Neural progenitor cell (in vitro differentiated cells): ENCODE data around the gene HDAC11. TPM values are rescaled to one million over a fixed set of nuclear protein-coding genes. Genes with fewer than 3 reads are reported as not detected.

ENCODE experiments used
- DNase-seq: peaks from one replicate; pipeline ENCODE4 v3.0.0-alpha.2; 2016; ENCODE audit warnings: low spot score
- H2AFZ ChIP-seq: fragments of 200-600 bp; sonication (generic); replicated peaks from 2 replicates; pipeline ENCODE4 v1.6.1; 2016; ENCODE audit warnings: antibody characterized with exemption
- H3F3A ChIP-seq: fragments of 200-600 bp; sonication (generic); 2 replicates; pipeline ENCODE4 v1.6.1; 2016; ENCODE audit warnings: antibody characterized with exemption, low read depth
- H3K27ac ChIP-seq: fragments of 200-600 bp; sonication (generic); 2 replicates; pipeline ENCODE4 v1.5.1; 2016; ENCODE audit warnings: mild to moderate bottlenecking
- H3K27me3 ChIP-seq: fragments of 200-600 bp; sonication (generic); 2 replicates; pipeline ENCODE4 v1.6.1; 2016; ENCODE audit warnings: mild to moderate bottlenecking, moderate library complexity
- H3K36me3 ChIP-seq: fragments of 200-600 bp; sonication (generic); 2 replicates; pipeline ENCODE4 v1.5.1; 2016
- H3K4me1 ChIP-seq: fragments of 200-600 bp; sonication (generic); 2 replicates; pipeline ENCODE4 v1.6.1; 2016; ENCODE audit warnings: mixed run types
- H3K4me2 ChIP-seq: fragments of 200-600 bp; sonication (generic); 2 replicates; pipeline ENCODE4 v1.6.1; 2016
- H3K4me3 ChIP-seq: fragments of 200-600 bp; sonication (generic); 2 replicates; pipeline ENCODE4 v1.5.1; 2016
- H3K79me2 ChIP-seq: fragments of 200-600 bp; sonication (generic); 2 replicates; pipeline ENCODE4 v1.6.1; 2016; ENCODE audit warnings: low read depth
- H3K9ac ChIP-seq: fragments of 200-600 bp; sonication (generic); 2 replicates; pipeline ENCODE4 v1.6.1; 2016
- H3K9me3 ChIP-seq: fragments of 200-600 bp; sonication (generic); 2 replicates; pipeline ENCODE4 v1.5.1; 2016; ENCODE audit warnings: low read depth
- H4K20me1 ChIP-seq: fragments of 200-600 bp; sonication (generic); 2 replicates; pipeline ENCODE4 v1.6.1; 2016; ENCODE audit warnings: low read depth
- H3K27ac Mint-ChIP-seq: 3 replicates; pipeline ENCODE4 v1.8.0; 2021; ENCODE audit warnings: mixed read lengths
- H3K27me3 Mint-ChIP-seq: 2 replicates; pipeline ENCODE4 v1.8.0; 2022; ENCODE audit warnings: low read depth, mild to moderate bottlenecking, inconsistent platforms, moderate library complexity, mixed read lengths; ENCODE audit not compliant: insufficient read depth
- H3K36me3 Mint-ChIP-seq: 3 replicates; pipeline ENCODE4 v1.8.0; 2021; ENCODE audit warnings: mixed read lengths
- H3K4me1 Mint-ChIP-seq: 3 replicates; pipeline ENCODE4 v1.8.0; 2021; ENCODE audit warnings: mixed read lengths
- H3K4me3 Mint-ChIP-seq: 3 replicates; pipeline ENCODE4 v1.8.0; 2021; ENCODE audit warnings: mild to moderate bottlenecking, moderate library complexity, mixed read lengths
- H3K9me3 Mint-ChIP-seq: 3 replicates; pipeline ENCODE4 v1.8.0; 2020; ENCODE audit warnings: mixed read lengths
- EZH2 ChIP-seq: fragments of 200-600 bp; sonication (generic); IDR thresholded peaks from 2 replicates; pipeline ENCODE4 v1.6.1; 2017; ENCODE audit warnings: antibody characterized with exemption, mild to moderate bottlenecking, moderate library complexity
- EZH2phosphoT487 ChIP-seq: fragments of 200-600 bp; sonication (generic); IDR thresholded peaks from 2 replicates; pipeline ENCODE4 v1.6.1; 2017; ENCODE audit warnings: antibody characterized with exemption
- total RNA-seq: library from RNA; depleted of rRNA; stranded (reverse); fragments of >200 nt; gene quantifications from 2 replicates; pipeline ENCODE4 v1.2.3, GENCODE V29; 2015; ENCODE audit warnings: low replicate concordance
- TF ChIP-seq, protein P1 (sequence below): fragments of 200-600 bp; sonication (generic); IDR thresholded peaks from 2 replicates; pipeline ENCODE4 v1.5.1; 2017; ENCODE audit warnings: antibody characterized with exemption, mild to moderate bottlenecking

Gene HDAC11
- total RNA-seq, 1 donor from 2014 or later: 4.8 TPM

DNA sequence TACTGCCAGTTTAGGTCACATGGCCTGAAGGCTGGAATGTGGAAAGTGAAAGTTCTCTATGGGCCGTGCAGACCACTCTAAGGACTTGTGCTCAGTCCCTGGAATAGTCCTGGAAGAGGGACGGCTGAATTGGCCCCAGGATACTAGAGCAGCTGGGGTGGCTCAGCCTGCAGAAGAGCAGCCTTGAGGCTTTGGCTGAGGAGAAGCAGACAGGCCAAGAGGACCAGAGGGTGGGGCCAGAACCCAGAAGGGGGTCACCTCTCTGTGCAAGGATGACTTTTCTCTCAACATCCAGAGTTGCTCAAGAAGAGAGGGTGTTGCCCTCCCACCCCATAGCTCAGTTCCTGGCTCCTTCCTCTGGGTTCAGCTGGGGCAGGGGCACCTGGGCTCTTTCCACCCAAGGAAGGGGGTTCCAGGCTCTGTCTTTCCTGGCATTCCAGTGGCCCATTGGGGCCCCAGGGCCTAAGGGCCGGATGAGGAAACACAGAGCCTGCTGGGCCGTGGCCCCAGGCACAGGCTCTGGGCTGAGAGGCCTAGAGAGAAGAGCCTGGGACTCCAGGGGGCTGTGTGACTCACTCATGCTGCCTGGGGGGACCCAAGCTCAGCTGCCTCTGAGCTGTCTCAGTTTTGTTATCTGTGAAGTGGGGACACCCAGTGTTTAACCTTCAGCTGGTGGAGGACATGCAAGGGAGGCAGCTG, 60.3 kb downstream of the HDAC11 start:
- Histone ChIP-seq H2AFZ (no peak overlapping the region), H3K79me2 (no peaks in the 10 kb centered on the region), H3K4me2 (no peak overlapping the region), H3F3A (no peaks in the 10 kb centered on the region), H3K9me3 (no peaks in the 10 kb centered on the region), H3K4me3 (no peak overlapping the region), H3K27me3 (no peaks in the 10 kb centered on the region), H3K4me1 (peaks cover 7% of the 10 kb centered on the region), H3K9ac (no peak overlapping the region), H3K36me3 (no peaks in the 10 kb centered on the region), H4K20me1 (no peaks in the 10 kb centered on the region), H3K27ac (no peak overlapping the region)
- no peak overlapping the region for H3K27ac Mint-ChIP-seq
- H3K4me3 Mint-ChIP-seq: no peak overlapping the region
- TF ChIP-seq EZH2: no peak
- TF ChIP-seq, protein P1, sequence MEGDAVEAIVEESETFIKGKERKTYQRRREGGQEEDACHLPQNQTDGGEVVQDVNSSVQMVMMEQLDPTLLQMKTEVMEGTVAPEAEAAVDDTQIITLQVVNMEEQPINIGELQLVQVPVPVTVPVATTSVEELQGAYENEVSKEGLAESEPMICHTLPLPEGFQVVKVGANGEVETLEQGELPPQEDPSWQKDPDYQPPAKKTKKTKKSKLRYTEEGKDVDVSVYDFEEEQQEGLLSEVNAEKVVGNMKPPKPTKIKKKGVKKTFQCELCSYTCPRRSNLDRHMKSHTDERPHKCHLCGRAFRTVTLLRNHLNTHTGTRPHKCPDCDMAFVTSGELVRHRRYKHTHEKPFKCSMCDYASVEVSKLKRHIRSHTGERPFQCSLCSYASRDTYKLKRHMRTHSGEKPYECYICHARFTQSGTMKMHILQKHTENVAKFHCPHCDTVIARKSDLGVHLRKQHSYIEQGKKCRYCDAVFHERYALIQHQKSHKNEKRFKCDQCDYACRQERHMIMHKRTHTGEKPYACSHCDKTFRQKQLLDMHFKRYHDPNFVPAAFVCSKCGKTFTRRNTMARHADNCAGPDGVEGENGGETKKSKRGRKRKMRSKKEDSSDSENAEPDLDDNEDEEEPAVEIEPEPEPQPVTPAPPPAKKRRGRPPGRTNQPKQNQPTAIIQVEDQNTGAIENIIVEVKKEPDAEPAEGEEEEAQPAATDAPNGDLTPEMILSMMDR: no peak
- no peak for TF ChIP-seq EZH2phosphoT487
- DNase-seq: no peak
- peaks cover 35% of the 10 kb centered on the region for H3K4me1 Mint-ChIP-seq
- peaks cover 8% of the 10 kb centered on the region for H3K27me3 Mint-ChIP-seq
- H3K9me3 Mint-ChIP-seq: peaks cover 4% of the 10 kb centered on the region
- no peaks in the 10 kb centered on the region for H3K36me3 Mint-ChIP-seq

DNA sequence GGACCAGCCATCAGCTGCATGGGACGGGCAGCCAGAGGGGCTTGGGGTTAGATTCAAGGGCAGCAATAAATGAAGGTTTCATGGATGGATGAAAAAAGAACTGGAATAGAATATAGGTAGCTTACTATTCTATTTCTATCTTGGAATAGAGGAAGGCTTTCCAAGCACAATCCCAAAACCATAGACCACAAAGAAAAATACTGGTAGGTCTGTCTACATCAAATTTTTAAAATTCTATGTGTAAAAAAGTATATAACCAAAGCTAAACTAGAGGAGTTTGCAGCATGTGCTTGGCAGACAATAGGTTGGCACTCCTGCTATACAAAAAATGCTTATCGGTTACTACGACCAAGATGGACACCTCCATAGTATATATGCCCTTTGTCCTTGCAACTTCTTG, 61.6 kb downstream of the HDAC11 start:
- H3K27me3 Mint-ChIP-seq: peaks cover 9% of the 10 kb centered on the region
- H3K9me3 Mint-ChIP-seq: peaks cover 4% of the 10 kb centered on the region

DNA sequence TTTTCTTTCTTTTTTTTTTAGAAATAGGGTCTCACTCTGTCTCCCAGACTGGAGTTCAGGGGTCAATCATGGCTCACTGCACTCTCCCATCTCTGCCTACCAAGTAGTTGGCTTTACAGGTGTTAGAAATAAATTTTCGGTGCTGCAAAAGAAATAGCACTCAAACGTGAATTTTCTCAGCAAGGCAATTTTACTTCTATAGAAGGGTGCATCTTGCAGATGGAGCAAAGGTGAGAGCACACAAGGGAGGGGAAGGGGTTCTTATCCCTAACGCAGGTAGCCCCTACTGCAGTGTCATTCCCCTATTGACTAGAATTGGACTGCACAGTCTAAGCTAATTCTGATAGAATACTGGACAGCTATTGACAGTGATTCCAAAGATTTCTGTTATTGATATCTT, 62.0 kb downstream of the HDAC11 start:
- H3K79me2 ChIP-seq: no peaks in the 10 kb centered on the region
- Mint-ChIP-seq H3K36me3 (no peaks in the 10 kb centered on the region), H3K4me1 (peaks cover 39% of the 10 kb centered on the region), H3K4me3 (no peak overlapping the region), H3K9me3 (peaks cover 4% of the 10 kb centered on the region), H3K27ac (no peak overlapping the region), H3K27me3 (peaks cover 11% of the 10 kb centered on the region)
- H2AFZ ChIP-seq: no peak overlapping the region
- no peaks in the 10 kb centered on the region for H3K27me3 ChIP-seq
- H3K27ac ChIP-seq: no peak overlapping the region
- H3K4me2 ChIP-seq: no peak overlapping the region
- H3K9ac ChIP-seq: no peak overlapping the region
- TF ChIP-seq EZH2: no peak
- TF ChIP-seq EZH2phosphoT487: no peak
- TF ChIP-seq, protein P1: no peak
- H3K36me3 ChIP-seq: no peaks in the 10 kb centered on the region
- no peak overlapping the region for H3K4me3 ChIP-seq
- H3F3A ChIP-seq: peaks cover 3% of the 10 kb centered on the region
- no peaks in the 10 kb centered on the region for H4K20me1 ChIP-seq
- H3K4me1 ChIP-seq: no peaks in the 10 kb centered on the region
- DNase-seq: no peak
- H3K9me3 ChIP-seq: no peaks in the 10 kb centered on the region

More for the DNA sequence above, 61.6 kb downstream of the HDAC11 start:
- H3K27ac ChIP-seq: no peak overlapping the region
- no peak overlapping the region for H3K9ac ChIP-seq
- Mint-ChIP-seq H3K27ac (no peak overlapping the region), H3K4me1 (peaks cover 39% of the 10 kb centered on the region), H3K4me3 (no peak overlapping the region), H3K36me3 (no peaks in the 10 kb centered on the region)
- H3F3A ChIP-seq: no peaks in the 10 kb centered on the region
- DNase-seq: no peak
- no peaks in the 10 kb centered on the region for H3K9me3 ChIP-seq
- no peaks in the 10 kb centered on the region for H3K36me3 ChIP-seq
- TF ChIP-seq, protein P1: no peak
- no peak for TF ChIP-seq EZH2
- no peak for TF ChIP-seq EZH2phosphoT487
- H3K79me2 ChIP-seq: no peaks in the 10 kb centered on the region
- peaks cover 4% of the 10 kb centered on the region for H3K4me1 ChIP-seq
- H3K4me2 ChIP-seq: no peak overlapping the region
- no peaks in the 10 kb centered on the region for H4K20me1 ChIP-seq
- no peak overlapping the region for H2AFZ ChIP-seq
- H3K4me3 ChIP-seq: no peak overlapping the region
- H3K27me3 ChIP-seq: no peaks in the 10 kb centered on the region
